Dendritic cell treated with granulocyte-macrophage colony-stimulating factor and Interleukin-4, amounts not matched to agents 40 ng/mL and 50 ng/mL, for 4 days (primary cell): ENCODE data around the gene DDX17.

ENCODE experiments used
- H3K27ac Mint-ChIP-seq: one replicate; pipeline ENCODE4 v1.8.0; 2022; ENCODE audit warnings: mild to moderate bottlenecking, mixed read lengths
- H3K27me3 Mint-ChIP-seq: one replicate; pipeline ENCODE4 v1.8.0; 2022; ENCODE audit warnings: mild to moderate bottlenecking, mixed read lengths
- H3K36me3 Mint-ChIP-seq: one replicate; pipeline ENCODE4 v1.8.0; 2022; ENCODE audit warnings: low read depth, mixed read lengths
- H3K4me1 Mint-ChIP-seq: one replicate; pipeline ENCODE4 v1.8.0; 2022; ENCODE audit warnings: low read depth, mixed read lengths
- H3K4me3 Mint-ChIP-seq: one replicate; pipeline ENCODE4 v1.8.0; 2022; ENCODE audit warnings: mild to moderate bottlenecking, moderate library complexity, mixed read lengths
- H3K9me3 Mint-ChIP-seq: one replicate; pipeline ENCODE4 v1.8.0; 2022; ENCODE audit warnings: mixed read lengths
- intact Hi-C: fragments of 100-400 bp; cut with micrococcal nuclease; formaldehyde crosslinking; loops from one replicate; pipeline ENCODE4 v1.15.0; 2022

DDX17 gene

GRCh38 chr22:38454353-38455075, 51.6 kb downstream of the DDX17 start:
- peaks cover 9% of the 10 kb centered on the region for H3K4me1 Mint-ChIP-seq
- H3K9me3 Mint-ChIP-seq, result no peaks in the 10 kb centered on the region
- intact Hi-C loops, result no loop called here
- peak overlapping the region; percentile 56 for H3K4me3 Mint-ChIP-seq
- H3K36me3 Mint-ChIP-seq, result no peaks in the 10 kb centered on the region
- peaks cover 91% of the 10 kb centered on the region for H3K27me3 Mint-ChIP-seq
- no peak overlapping the region for H3K27ac Mint-ChIP-seq

- no peaks in the 10 kb centered on the region for H3K9me3 Mint-ChIP-seq
- no peak overlapping the region for H3K4me3 Mint-ChIP-seq
- no peaks in the 10 kb centered on the region for H3K36me3 Mint-ChIP-seq
- H3K4me1 Mint-ChIP-seq, result peaks cover 9% of the 10 kb centered on the region
- no peak overlapping the region for H3K27ac Mint-ChIP-seq
- intact Hi-C loops, result no loop called here
- H3K27me3 Mint-ChIP-seq, result peaks cover 91% of the 10 kb centered on the region
Observed at GRCh38 chr22:38453996-38454352, 52.1 kb downstream of the DDX17 start.

GRCh38 chr22:38453066-38453672, 52.9 kb downstream of the DDX17 start:
- no peaks in the 10 kb centered on the region for H3K9me3 Mint-ChIP-seq
- no peak overlapping the region for H3K4me3 Mint-ChIP-seq
- no peaks in the 10 kb centered on the region for H3K36me3 Mint-ChIP-seq
- peaks cover 9% of the 10 kb centered on the region for H3K4me1 Mint-ChIP-seq
- H3K27ac Mint-ChIP-seq, result no peak overlapping the region
- intact Hi-C loops, result no loop called here
- peaks cover 89% of the 10 kb centered on the region for H3K27me3 Mint-ChIP-seq

- Mint-ChIP-seq H3K9me3 (no peaks in the 10 kb centered on the region), H3K4me3 (no peak overlapping the region), H3K27ac (no peak overlapping the region), H3K4me1 (peaks cover 9% of the 10 kb centered on the region), H3K36me3 (no peaks in the 10 kb centered on the region), H3K27me3 (peaks cover 89% of the 10 kb centered on the region)
- intact Hi-C loops, result no loop called here
Observed at GRCh38 chr22:38452373-38453065, 53.6 kb downstream of the DDX17 start.

DNA sequence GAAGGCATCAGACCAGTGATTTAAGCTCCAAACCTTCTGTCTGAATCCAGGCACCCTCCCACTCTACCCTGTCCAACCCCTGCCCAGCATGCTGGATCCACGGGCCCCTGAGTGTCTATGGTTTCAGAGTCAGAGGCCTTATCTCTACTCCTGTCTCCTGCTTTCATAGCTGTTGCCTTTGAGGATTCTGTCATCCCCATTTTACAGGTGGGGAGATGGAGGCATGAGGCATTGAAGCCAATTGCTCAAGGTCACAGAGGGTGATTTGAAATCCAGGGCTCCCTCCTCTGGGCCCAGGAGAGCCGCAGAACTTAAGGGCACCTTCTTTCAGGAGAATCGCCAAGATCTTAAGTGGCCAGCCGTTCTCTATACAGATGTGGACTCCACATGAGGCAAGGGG, 54.2 kb downstream of the DDX17 start:
- Mint-ChIP-seq H3K9me3 (no peaks in the 10 kb centered on the region), H3K36me3 (no peaks in the 10 kb centered on the region), H3K4me3 (no peak overlapping the region), H3K27me3 (peaks cover 89% of the 10 kb centered on the region), H3K27ac (no peak overlapping the region), H3K4me1 (peaks cover 9% of the 10 kb centered on the region)
- intact Hi-C loops, result no loop called here

GRCh38 chr22:38451404-38451803, 54.7 kb downstream of the DDX17 start:
- intact Hi-C loops, result no loop called here
- peaks cover 9% of the 10 kb centered on the region for H3K4me1 Mint-ChIP-seq
- H3K27ac Mint-ChIP-seq, result no peak overlapping the region
- H3K4me3 Mint-ChIP-seq, result no peak overlapping the region
- H3K27me3 Mint-ChIP-seq, result peaks cover 88% of the 10 kb centered on the region
- H3K36me3 Mint-ChIP-seq, result no peaks in the 10 kb centered on the region
- no peaks in the 10 kb centered on the region for H3K9me3 Mint-ChIP-seq

- peaks cover 9% of the 10 kb centered on the region for H3K4me1 Mint-ChIP-seq
- no peaks in the 10 kb centered on the region for H3K9me3 Mint-ChIP-seq
- H3K4me3 Mint-ChIP-seq, result no peak overlapping the region
- peaks cover 90% of the 10 kb centered on the region for H3K27me3 Mint-ChIP-seq
- intact Hi-C loops, result no loop called here
- no peaks in the 10 kb centered on the region for H3K36me3 Mint-ChIP-seq
- H3K27ac Mint-ChIP-seq, result no peak overlapping the region
Observed at GRCh38 chr22:38450234-38450797, 55.8 kb downstream of the DDX17 start.

DNA sequence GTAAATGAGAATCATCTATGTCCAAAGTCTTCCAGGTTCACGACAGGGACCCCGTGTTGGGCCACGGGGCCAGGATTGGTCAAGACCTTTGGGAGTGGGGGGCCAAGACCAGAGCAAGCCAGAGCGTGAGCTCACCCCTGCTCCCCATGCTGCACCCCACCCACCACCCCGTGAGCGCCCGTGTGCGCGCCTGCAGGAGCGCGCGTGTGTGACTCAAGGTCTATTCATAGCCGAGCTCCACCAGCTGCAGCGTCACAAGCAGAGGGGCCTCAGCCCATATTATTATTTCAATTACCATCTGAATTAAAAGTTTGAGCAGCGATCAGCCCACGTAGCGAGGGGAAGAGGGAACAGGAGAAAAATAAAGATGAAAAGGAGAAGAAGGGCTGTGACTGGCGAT, 56.3 kb downstream of the DDX17 start:
- H3K27me3 Mint-ChIP-seq, result peaks cover 93% of the 10 kb centered on the region

DNA sequence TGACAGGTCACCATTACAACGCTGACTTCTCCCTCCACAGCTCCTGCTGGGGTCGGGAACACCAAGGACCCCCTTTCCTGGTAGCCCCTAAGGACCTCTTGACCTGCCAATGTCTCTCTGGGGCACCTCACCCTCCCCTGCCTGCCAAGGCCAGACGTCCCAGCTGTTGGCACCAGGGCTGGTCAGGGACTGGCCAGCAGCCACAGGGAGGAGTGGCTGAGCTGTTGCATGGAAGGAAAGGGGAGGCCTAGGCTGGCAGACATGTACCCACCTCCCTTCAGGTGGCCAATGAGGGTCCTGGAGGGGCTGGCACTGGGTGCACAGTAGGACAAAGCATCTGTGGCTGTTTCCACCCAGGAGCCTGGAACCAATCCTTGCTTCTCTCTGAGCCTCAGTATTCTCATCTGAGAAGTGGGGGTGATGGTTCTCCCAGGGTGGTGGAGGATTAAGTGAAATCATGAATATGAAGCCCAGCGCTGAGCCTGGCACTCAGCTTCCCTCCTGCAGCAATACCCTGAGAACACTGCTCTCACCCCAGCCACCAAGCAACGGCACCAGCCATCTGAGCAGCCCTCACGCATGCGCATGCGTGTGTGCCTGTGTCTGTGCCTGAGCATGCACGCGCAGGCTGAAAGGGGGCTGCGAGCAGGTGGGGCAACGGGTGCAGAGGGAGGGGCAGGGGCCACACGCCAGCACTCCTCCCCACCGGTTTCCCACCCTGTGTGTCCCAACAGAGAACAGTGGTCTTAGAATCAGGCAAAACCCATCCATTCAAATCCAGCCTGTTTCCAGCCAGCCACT, 57.0 kb downstream of the DDX17 start:
- Mint-ChIP-seq H3K27me3 (peaks cover 95% of the 10 kb centered on the region), H3K36me3 (no peaks in the 10 kb centered on the region)

More for the DNA sequence above, 56.3 kb downstream of the DDX17 start:
- H3K4me1 Mint-ChIP-seq, result peaks cover 9% of the 10 kb centered on the region
- H3K4me3 Mint-ChIP-seq, result no peak overlapping the region
- no peaks in the 10 kb centered on the region for H3K36me3 Mint-ChIP-seq
- intact Hi-C loops, result no loop called here
- H3K27ac Mint-ChIP-seq, result no peak overlapping the region
- no peaks in the 10 kb centered on the region for H3K9me3 Mint-ChIP-seq

GRCh38 chr22:38446018-38446601, 60.0 kb downstream of the DDX17 start:
- Mint-ChIP-seq H3K36me3 (no peaks in the 10 kb centered on the region), H3K4me1 (no peaks in the 10 kb centered on the region), H3K9me3 (no peaks in the 10 kb centered on the region), H3K4me3 (no peak overlapping the region), H3K27me3 (peaks cover 89% of the 10 kb centered on the region), H3K27ac (no peak overlapping the region)
- intact Hi-C loops, result no loop called here

More for the DNA sequence above, 57.0 kb downstream of the DDX17 start:
- peaks cover 4% of the 10 kb centered on the region for H3K4me1 Mint-ChIP-seq
- no peak overlapping the region for H3K27ac Mint-ChIP-seq
- no peak overlapping the region for H3K4me3 Mint-ChIP-seq
- intact Hi-C loops, result no loop called here
- H3K9me3 Mint-ChIP-seq, result no peaks in the 10 kb centered on the region

DNA sequence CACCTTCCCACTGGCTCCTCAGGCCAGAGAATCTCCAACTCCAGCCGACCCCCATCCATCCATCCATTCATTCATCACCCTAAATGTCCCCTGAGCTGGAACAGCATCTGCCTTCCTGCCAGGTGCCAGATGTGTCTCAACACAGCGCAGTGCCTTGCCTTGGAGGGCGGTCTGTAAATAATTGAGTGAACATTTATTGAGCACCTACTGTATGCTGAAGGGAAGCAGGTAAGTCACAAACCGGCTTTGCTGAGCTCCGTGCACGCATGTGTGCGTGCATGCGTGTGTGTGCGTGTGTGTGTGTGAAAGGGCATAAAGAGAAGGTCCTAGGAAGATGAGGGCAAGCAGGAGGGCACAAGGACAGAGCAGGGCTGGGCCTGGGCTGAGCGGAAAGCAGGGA, 61.3 kb downstream of the DDX17 start:
- H3K4me1 Mint-ChIP-seq, result no peaks in the 10 kb centered on the region
- no peaks in the 10 kb centered on the region for H3K9me3 Mint-ChIP-seq
- no peak overlapping the region for H3K27ac Mint-ChIP-seq
- intact Hi-C loops, result no loop called here
- H3K36me3 Mint-ChIP-seq, result no peaks in the 10 kb centered on the region
- no peak overlapping the region for H3K4me3 Mint-ChIP-seq
- H3K27me3 Mint-ChIP-seq, result peaks cover 87% of the 10 kb centered on the region

- Mint-ChIP-seq H3K27me3 (peaks cover 85% of the 10 kb centered on the region), H3K36me3 (no peaks in the 10 kb centered on the region), H3K9me3 (no peaks in the 10 kb centered on the region), H3K27ac (no peak overlapping the region), H3K4me1 (no peaks in the 10 kb centered on the region), H3K4me3 (no peak overlapping the region)
- intact Hi-C loops, result no loop called here
Observed at GRCh38 chr22:38443628-38444521, 62.2 kb downstream of the DDX17 start.
